PC-3 (cell line): Measurements from ENCODE around the gene TRAPPC10.
"Not testable (repeated sequence)": the region's sequence is repeated elsewhere in the genome, so short reads cannot be mapped to it uniquely, and the experiment has no call there.

Experiments
- CTCF ChIP-seq: fragments of 300-600 bp; sonication (generic); conservative IDR thresholded peaks from 2 replicates; pipeline ENCODE4 v1.5.1; 2017; ENCODE audit warnings: antibody characterized with exemption, low read depth, mild to moderate bottlenecking, low read length
- EZH2 ChIP-seq: fragments of 300-600 bp; sonication (generic); IDR thresholded peaks from one replicate; pipeline ENCODE4 v1.6.1; 2017; ENCODE audit warnings: antibody characterized with exemption, mild to moderate bottlenecking, low read length; ENCODE audit not compliant: unreplicated experiment

GRCh38 chr21:44133715-44134057 lies 121.6 kb downstream of the TRAPPC10 start:
- TF ChIP-seq EZH2, CTCF: not testable (repeated sequence)
